Pancreas (tissue), 10 donors: ENCODE results near the gene VPS35L. TPM values are rescaled to one million over a fixed set of nuclear protein-coding genes. Genes with fewer than 3 reads are reported as not detected.

ENCODE experiments used
- ATAC-seq, 4 donors: fragments of 200-7000 bp; cut with Tn5 transposase; one replicate each; pipeline versions ENCODE4 v1.8.0 to v1.9.1; 2020; ENCODE audit warnings: mild to moderate bottlenecking in 4 of 4, moderate library complexity in 4 of 4
- DNase-seq, 6 donors: peaks; one replicate each; pipeline ENCODE4 v3.0.0-alpha.2; 2020
- FAIRE-seq: peaks from 2 replicates; lab custom pipeline; 2012; peaks lifted over from hg19 to GRCh38; lab: Jason Lieb, UNC
- H3K27ac ChIP-seq, 4 donors: fragments of 200-600 bp; sonication (generic); 1 replicate in 3 of 4; 2 replicates in 1 of 4; pipeline versions ENCODE4 v1.5.0 to v1.8.0; 2020
- H3K27me3 ChIP-seq, 4 donors: fragments of 200-600 bp; one replicate each; pipeline ENCODE4 v1.8.0; 2021
- H3K36me3 ChIP-seq, 3 donors: fragments of 200-600 bp; sonication (generic) in 1 of 3; one replicate each; pipeline versions ENCODE4 v1.5.0 to v1.8.0; 2020 to 2021
- H3K4me1 ChIP-seq, 3 donors: fragments of 200-600 bp; one replicate each; pipeline ENCODE4 v1.8.0; 2021
- H3K4me3 ChIP-seq, 4 donors: fragments of 200-600 bp; sonication (generic) in 2 of 4; one replicate each; pipeline versions ENCODE4 v1.5.0 to v1.8.0; 2020 to 2021
- H3K9me3 ChIP-seq, 4 donors: fragments of 200-600 bp; one replicate each; pipeline ENCODE4 v1.8.0; 2021
- CTCF ChIP-seq, 4 donors: fragments of 200-600 bp; sonication (generic) in 3 of 4; IDR thresholded peaks; one replicate each; pipeline versions ENCODE4 v1.5.0 to v1.8.0; 2021; ENCODE audit warnings: antibody characterized with exemption in 4 of 4
- WGBS, 2 donors: extraction: QIAGEN DNeasy Blood & Tissue Kit; methylation state at CpG; one replicate each; pipeline ENCODE4 v1.1.7; 2013; 5-methylcytosine and 5-hydroxymethylcytosine counted together
- intact Hi-C, 3 donors: fragments of 100-400 bp; cut with DNase I; formaldehyde crosslinking; loops; one replicate each; pipeline versions ENCODE4 v1.11.1 to v1.14.2; 2022
- polyA plus RNA-seq, 2 donors: library from polyadenylated mRNA; stranded (reverse); fragments of 200-250 nt; gene quantifications; one replicate each; pipeline ENCODE4 v1.2.3, GENCODE V29; 2013
- total RNA-seq, 6 donors: library from RNA; stranded (reverse); fragmentation: NEBNext Ultra II Directional in 4 of 6; extraction: Animal tissue kit (Norgen Biotek cat#: 25700) in 4 of 6; gene quantifications; one replicate each; pipeline versions ENCODE4 v1.2.1 to v1.2.4, GENCODE V29; 2021 to 2023
- donor health status: healthy with polysubstance abuse.
- donor health status: DM: no; HTN: no; CAD: no; lungs with moderate emphysema.
- donor health status: DM: no; HTN: no; CAD: no.
- donor health status: control.
- donor health status: control.
- donor health status: Bipolar disorder and iron deficiency.
- donor health status: DM: yes; HTN: yes; CAD: no.
- donor health status: DM: no; HTN: no; CAD: no.
- donor health status: DM: no; HTN: no; CAD: no.
- donor health status: DM: yes; HTN: yes; CAD: no.

Gene VPS35L
- total and polyA plus RNA-seq, 8 donors = 15.2 to 35.3 (median 22.3) TPM

- FAIRE-seq = no peak
- H3K4me3 ChIP-seq = no peak overlapping the region
- ATAC-seq = no peak
- WGBS, 2 donors = 67 to 80% methylated on average over 2 of the region's 2 CpGs
- intact Hi-C loops = loop anchor here in 1 of 3 donors (10.0 kb wide), 1 partner anchor 424 kb away; no protein-coding TSS in a partner anchor
- no peak overlapping the region for H3K27ac ChIP-seq
- DNase-seq = no peak
- TF ChIP-seq CTCF (IDR thresholded peaks at IDR 0.05) = no peak
- no peaks in the 10 kb centered on the region for H3K9me3 ChIP-seq
- peaks cover 0 to 18% (median 7%) of the 10 kb centered on the region in 3 donors for H3K36me3 ChIP-seq
- no peaks in the 10 kb centered on the region for H3K27me3 ChIP-seq
- H3K4me1 ChIP-seq = peaks cover 11 to 37% (median 13%) of the 10 kb centered on the region in 3 donors
Observed at GRCh38 chr16:19518388-19518787, 37.1 kb upstream of the VPS35L start.

GRCh38 chr16:19520861-19521331, 34.6 kb upstream of the VPS35L start:
- Histone ChIP-seq H3K4me3 (peak overlapping the region; percentile 68 to 90 (median 84)), H3K4me1 (peaks cover 11 to 27% (median 13%) of the 10 kb centered on the region in 3 donors), H3K27me3 (no peaks in the 10 kb centered on the region), H3K36me3 (peaks cover 0 to 10% (median 4%) of the 10 kb centered on the region in 3 donors), H3K9me3 (no peaks in the 10 kb centered on the region), H3K27ac (peak overlapping the region; percentile 81 to 96 (median 89))
- DNase-seq = no peak
- no peak for TF ChIP-seq CTCF (IDR thresholded peaks at IDR 0.05)
- FAIRE-seq = no peak
- intact Hi-C loops = no loop called here
- peak in 1 of 4 donors; percentile 0 for ATAC-seq
- 0 to 3% methylated on average over 8 of the region's 8 CpGs for WGBS, 2 donors

GRCh38 chr16:19521471-19522396, 33.8 kb upstream of the VPS35L start, which contains the start of gene GDE1:
TSS of gene GDE1 (minus strand) at chr16:19522098. CDS start at chr16:19521964, 134 bp downstream.
- Histone ChIP-seq H3K27ac (peak within 1 kb of the TSS; percentile 81 to 96 (median 89)), H3K4me1 (peaks cover 11 to 27% (median 13%) of the 10 kb centered on the region in 3 donors), H3K36me3 (peaks cover 0 to 2% (median 0%) of the 10 kb centered on the region in 3 donors), H3K27me3 (no peaks in the 10 kb centered on the region), H3K9me3 (no peaks in the 10 kb centered on the region), H3K4me3 (peak within 1 kb of the TSS; percentile 68 to 90 (median 84))
- WGBS, 2 donors = 0% methylated on average over 58 to 62 of the region's 62 CpGs
- TF ChIP-seq CTCF (IDR thresholded peaks at IDR 0.05) = no peak
- peak; percentile 85 to 92 (median 88) for ATAC-seq
- intact Hi-C loops = no loop called here
- peak; percentile 90 to 97 (median 94) for DNase-seq
- FAIRE-seq = no peak

- TF ChIP-seq CTCF (IDR thresholded peaks at IDR 0.05) = no peak
- FAIRE-seq = no peak
Observed at GRCh38 chr16:19522397-19522732, 33.1 kb upstream of the VPS35L start.

More at GRCh38 chr16:19522397-19522732, 33.1 kb upstream of the VPS35L start:
- DNase-seq (no peak), ATAC-seq (no peak)
- Histone ChIP-seq H3K27ac (peak overlapping the region; percentile 81 to 96 (median 89)), H3K9me3 (no peaks in the 10 kb centered on the region), H3K36me3 (no peaks in the 10 kb centered on the region), H3K4me1 (peaks cover 11 to 27% (median 13%) of the 10 kb centered on the region in 3 donors), H3K4me3 (peak overlapping the region in 2 of 4 donors; percentile 68 to 85), H3K27me3 (no peaks in the 10 kb centered on the region)
- intact Hi-C loops = no loop called here
- 16 to 19% methylated on average over 5 of the region's 5 CpGs for WGBS, 2 donors
